Breast epithelium (tissue), 4 donors: Measurements from ENCODE around the gene LDAH. TPM values are rescaled to one million over a fixed set of nuclear protein-coding genes. Genes with fewer than 3 reads are reported as not detected.
A peak's percentile ranks its signal among the peaks of the same experiment; 100 is the strongest.

ENCODE experiments used
- DNase-seq, 2 donors: peaks; one replicate each; pipeline ENCODE4 v3.0.0-alpha.2; 2019; ENCODE audit warnings: low spot score in 2 of 2
- H3K27ac ChIP-seq, 2 donors: fragments of 200-600 bp; sonication (generic) in 1 of 2; one replicate each; pipeline ENCODE4 v1.5.1; 2016 to 2019; ENCODE audit warnings: mild to moderate bottlenecking in 1 of 2
- H3K27me3 ChIP-seq, 2 donors: fragments of 200-600 bp; sonication (generic) in 1 of 2; one replicate each; pipeline versions ENCODE4 v1.5.1 to v1.6.0; 2017 to 2019; ENCODE audit warnings: control low read depth in 1 of 2, mild to moderate bottlenecking in 1 of 2
- H3K36me3 ChIP-seq: fragments of 200-600 bp; one replicate; pipeline ENCODE4 v1.5.1; 2019
- H3K4me1 ChIP-seq, 2 donors: fragments of 200-600 bp; sonication (generic); one replicate each; pipeline ENCODE4 v1.5.1; 2016 to 2019; ENCODE audit warnings: control low read depth in 1 of 2
- H3K4me3 ChIP-seq, 3 donors: fragments of 200-600 bp; sonication (generic); 1 replicate in 2 of 3; 2 replicates in 1 of 3; pipeline ENCODE4 v1.5.1; 2016 to 2019; ENCODE audit warnings: mild to moderate bottlenecking in 3 of 3, moderate library complexity in 2 of 3
- H3K9me3 ChIP-seq, 2 donors: fragments of 200-600 bp; sonication (generic) in 1 of 2; one replicate each; pipeline ENCODE4 v1.5.1; 2016 to 2019; ENCODE audit warnings: control low read depth in 1 of 2
- POLR2A ChIP-seq: fragments of 450-650 bp; IDR thresholded peaks from one replicate; pipeline ENCODE4 v1.6.1; 2016; ENCODE audit warnings: antibody characterized with exemption, mild to moderate bottlenecking, moderate library complexity
- POLR2AphosphoS5 ChIP-seq, 3 donors: sonication (generic); formaldehyde crosslinking; IDR thresholded peaks; one replicate each; pipeline ENCODE4 v1.6.1; 2017; ENCODE audit warnings: antibody characterized with exemption in 3 of 3
- intact Hi-C: fragments of 100-400 bp; cut with DNase I; formaldehyde crosslinking; loops from one replicate; pipeline ENCODE4 v1.15.1; 2023; ENCODE audit warnings: low total_unique reads
- total RNA-seq, 3 donors: library from RNA; depleted of rRNA; stranded (reverse); fragments of >200 nt; gene quantifications; one replicate each; pipeline ENCODE4 v1.1.0, GENCODE V29; 2016
- TF ChIP-seq, protein P1 (sequence below), 3 donors: fragments of 450-650 bp; IDR thresholded peaks; one replicate each; pipeline ENCODE4 v1.5.1; 2016 to 2017; ENCODE audit warnings: antibody characterized with exemption in 3 of 3, mild to moderate bottlenecking in 3 of 3, moderate library complexity in 3 of 3

The LDAH gene
- total RNA-seq, 3 donors from 2014 or later: 12.3 to 17.0 (median 12.5) TPM

DNA sequence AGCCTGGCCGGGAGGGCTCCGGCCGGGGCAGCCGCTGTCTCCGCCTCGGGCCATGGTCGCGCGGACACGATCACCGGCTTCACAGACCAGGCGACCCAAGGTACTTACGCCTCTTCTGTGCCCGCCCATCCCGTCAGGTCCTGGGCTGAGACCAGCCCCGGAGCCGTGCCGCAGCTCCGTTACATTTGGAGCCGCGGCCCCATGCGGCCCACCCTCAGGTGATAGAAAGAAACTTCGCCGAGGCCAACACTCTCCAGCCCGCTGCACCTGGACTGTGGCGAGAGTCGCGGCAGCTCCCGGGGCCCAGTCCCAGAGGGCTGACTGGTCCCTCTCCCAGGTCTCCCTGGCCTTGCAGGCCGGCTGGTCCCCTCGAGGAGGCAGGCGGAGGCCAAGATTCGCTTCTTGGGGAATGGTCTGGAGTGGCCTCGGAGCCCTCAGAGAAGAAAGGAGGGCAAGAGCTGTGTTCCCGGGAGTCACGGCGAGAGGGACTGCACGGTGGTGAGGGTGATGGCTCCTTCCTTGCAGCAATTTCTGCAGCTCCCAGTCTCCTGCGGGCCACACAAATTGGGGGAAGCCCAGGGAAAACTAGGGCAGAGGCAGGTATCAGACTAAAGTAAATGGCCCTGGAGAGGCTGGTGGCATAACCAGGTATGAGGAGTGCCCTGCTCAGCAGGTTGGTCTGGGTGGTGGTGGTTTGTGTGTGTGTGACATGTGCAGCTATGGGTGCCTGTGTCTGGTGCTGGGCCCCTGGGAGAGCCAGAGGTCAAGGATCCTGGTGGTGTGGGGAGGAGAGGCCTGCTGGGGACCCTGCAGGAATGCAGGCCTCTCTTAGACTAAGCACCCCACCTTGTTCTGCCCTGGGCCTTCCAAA, 155.1 kb downstream of the LDAH start:
- Histone ChIP-seq H3K9me3 (no peaks in the 10 kb centered on the region), H3K27me3 (peaks cover 0 to 91% of the 10 kb centered on the region in 2 donors), H3K4me3 (peak overlapping the region; percentile 22 to 71 (median 49)), H3K4me1 (peaks cover 0 to 7% of the 10 kb centered on the region in 2 donors), H3K27ac (no peak overlapping the region), H3K36me3 (no peaks in the 10 kb centered on the region)
- intact Hi-C loops: loop anchor here (10.0 kb wide), 1 partner anchor 297 kb away; no protein-coding TSS in a partner anchor
- DNase-seq: no peak
- TF ChIP-seq, protein P1, sequence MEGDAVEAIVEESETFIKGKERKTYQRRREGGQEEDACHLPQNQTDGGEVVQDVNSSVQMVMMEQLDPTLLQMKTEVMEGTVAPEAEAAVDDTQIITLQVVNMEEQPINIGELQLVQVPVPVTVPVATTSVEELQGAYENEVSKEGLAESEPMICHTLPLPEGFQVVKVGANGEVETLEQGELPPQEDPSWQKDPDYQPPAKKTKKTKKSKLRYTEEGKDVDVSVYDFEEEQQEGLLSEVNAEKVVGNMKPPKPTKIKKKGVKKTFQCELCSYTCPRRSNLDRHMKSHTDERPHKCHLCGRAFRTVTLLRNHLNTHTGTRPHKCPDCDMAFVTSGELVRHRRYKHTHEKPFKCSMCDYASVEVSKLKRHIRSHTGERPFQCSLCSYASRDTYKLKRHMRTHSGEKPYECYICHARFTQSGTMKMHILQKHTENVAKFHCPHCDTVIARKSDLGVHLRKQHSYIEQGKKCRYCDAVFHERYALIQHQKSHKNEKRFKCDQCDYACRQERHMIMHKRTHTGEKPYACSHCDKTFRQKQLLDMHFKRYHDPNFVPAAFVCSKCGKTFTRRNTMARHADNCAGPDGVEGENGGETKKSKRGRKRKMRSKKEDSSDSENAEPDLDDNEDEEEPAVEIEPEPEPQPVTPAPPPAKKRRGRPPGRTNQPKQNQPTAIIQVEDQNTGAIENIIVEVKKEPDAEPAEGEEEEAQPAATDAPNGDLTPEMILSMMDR (IDR thresholded peaks at IDR 0.05): no peak
- no peak for TF ChIP-seq POLR2A
- no peak for TF ChIP-seq POLR2AphosphoS5 (IDR thresholded peaks at IDR 0.05)

- TF ChIP-seq POLR2A (no peak), POLR2AphosphoS5 (IDR thresholded peaks at IDR 0.05) (no peak)
- TF ChIP-seq, protein P1 (IDR thresholded peaks at IDR 0.05): no peak
- H3K9me3 ChIP-seq: no peaks in the 10 kb centered on the region
- H3K27ac ChIP-seq: no peak overlapping the region
- peaks cover 0 to 91% of the 10 kb centered on the region in 2 donors for H3K27me3 ChIP-seq
- H3K4me3 ChIP-seq: peak overlapping the region; percentile 32 to 71 (median 49)
- peaks cover 0 to 7% of the 10 kb centered on the region in 2 donors for H3K4me1 ChIP-seq
- no peak for DNase-seq
- intact Hi-C loops: loop anchor here (10.0 kb wide), 1 partner anchor 298 kb away; no protein-coding TSS in a partner anchor
- H3K36me3 ChIP-seq: no peaks in the 10 kb centered on the region
These were observed 155.8 kb downstream of the LDAH start for GRCh38 chr2:20667151-20667530.

DNA sequence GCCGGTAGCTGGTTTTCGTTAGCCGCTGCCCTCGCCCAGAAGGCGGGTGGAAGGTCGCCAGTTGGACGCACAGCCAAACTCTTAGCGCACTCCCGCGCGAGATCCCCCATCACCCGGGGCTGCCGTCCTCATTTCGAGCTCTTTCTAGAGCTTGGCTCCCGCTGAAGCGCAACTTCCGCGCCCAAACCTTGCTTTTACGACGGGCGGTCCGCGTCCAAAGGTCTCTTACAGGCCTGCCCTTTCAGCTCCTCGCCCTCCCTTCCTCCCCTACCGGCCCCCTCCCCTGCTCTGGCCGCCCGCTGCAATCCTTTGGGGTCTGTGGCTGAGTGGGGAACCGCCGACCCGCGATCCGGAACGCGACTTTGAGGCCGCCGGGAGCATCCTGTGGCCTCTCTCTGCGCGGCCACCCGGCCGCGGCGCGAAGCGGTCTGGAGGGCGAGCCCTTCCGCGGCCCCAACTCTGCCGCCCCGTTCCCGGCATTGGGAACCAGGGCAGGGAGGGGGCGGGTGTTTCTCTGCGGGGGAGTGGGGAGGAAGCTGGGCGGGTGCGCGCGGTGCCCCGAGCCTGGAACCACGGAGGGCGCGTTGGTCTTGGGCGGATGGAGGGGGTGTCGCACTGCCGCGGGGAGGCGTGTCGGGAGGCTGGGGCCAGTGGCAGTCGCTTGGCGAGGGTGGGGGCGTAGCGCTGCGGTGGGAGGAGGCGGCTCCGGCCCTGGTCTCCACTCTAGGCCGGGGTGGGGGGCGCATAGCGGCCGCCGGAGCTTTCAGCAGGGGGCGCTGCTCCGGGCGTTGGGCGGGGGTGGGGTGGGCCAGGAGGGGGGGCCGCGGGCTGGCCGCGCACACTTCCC, 156.4 kb downstream of the LDAH start, which contains the start of gene GDF7:
Gene GDF7 (plus strand): TSS at position 841 of the 847 bp plus-strand sequence. CDS start 96 bp downstream, outside the sequence.
- DNase-seq: no peak
- Histone ChIP-seq H3K36me3 (no peaks in the 10 kb centered on the region), H3K4me1 (peaks cover 0 to 7% of the 10 kb centered on the region in 2 donors), H3K27me3 (peaks cover 0 to 92% of the 10 kb centered on the region in 2 donors), H3K9me3 (no peaks in the 10 kb centered on the region), H3K4me3 (peak within 1 kb of the TSS; percentile 32 to 71 (median 49)), H3K27ac (no peak within 1 kb of the TSS)
- intact Hi-C loops: loop anchor here (10.0 kb wide), 1 partner anchor 298 kb away; no protein-coding TSS in a partner anchor
- TF ChIP-seq POLR2AphosphoS5 (IDR thresholded peaks at IDR 0.05) (no peak), POLR2A (no peak)
- TF ChIP-seq, protein P1 (IDR thresholded peaks at IDR 0.05): no peak

DNA sequence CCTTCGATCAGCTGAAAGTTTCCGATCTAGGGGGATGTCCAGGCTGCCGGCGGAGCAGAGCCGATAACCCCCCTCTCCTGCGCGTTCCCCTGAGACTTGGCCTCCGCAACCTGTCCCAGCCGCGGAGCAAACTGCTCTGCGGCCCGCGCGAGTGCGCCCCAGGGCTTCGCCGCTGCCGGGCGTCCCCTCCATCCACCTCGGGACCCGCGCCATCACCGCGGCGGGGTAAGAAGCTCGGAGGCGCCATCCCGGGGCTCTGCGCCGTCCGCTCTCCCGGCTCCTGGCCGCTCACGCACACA, 156.9 kb downstream of the LDAH start:
- TF ChIP-seq POLR2AphosphoS5 (IDR thresholded peaks at IDR 0.05): no peak
- Histone ChIP-seq H3K4me3 (peak overlapping the region; percentile 32 to 71 (median 49)), H3K27me3 (peaks cover 0 to 87% of the 10 kb centered on the region in 2 donors), H3K9me3 (no peaks in the 10 kb centered on the region), H3K36me3 (no peaks in the 10 kb centered on the region), H3K27ac (no peak overlapping the region), H3K4me1 (peaks cover 0 to 7% of the 10 kb centered on the region in 2 donors)
- DNase-seq: no peak
- intact Hi-C loops: loop anchor here (10.0 kb wide), 1 partner anchor 299 kb away; no protein-coding TSS in a partner anchor

DNA sequence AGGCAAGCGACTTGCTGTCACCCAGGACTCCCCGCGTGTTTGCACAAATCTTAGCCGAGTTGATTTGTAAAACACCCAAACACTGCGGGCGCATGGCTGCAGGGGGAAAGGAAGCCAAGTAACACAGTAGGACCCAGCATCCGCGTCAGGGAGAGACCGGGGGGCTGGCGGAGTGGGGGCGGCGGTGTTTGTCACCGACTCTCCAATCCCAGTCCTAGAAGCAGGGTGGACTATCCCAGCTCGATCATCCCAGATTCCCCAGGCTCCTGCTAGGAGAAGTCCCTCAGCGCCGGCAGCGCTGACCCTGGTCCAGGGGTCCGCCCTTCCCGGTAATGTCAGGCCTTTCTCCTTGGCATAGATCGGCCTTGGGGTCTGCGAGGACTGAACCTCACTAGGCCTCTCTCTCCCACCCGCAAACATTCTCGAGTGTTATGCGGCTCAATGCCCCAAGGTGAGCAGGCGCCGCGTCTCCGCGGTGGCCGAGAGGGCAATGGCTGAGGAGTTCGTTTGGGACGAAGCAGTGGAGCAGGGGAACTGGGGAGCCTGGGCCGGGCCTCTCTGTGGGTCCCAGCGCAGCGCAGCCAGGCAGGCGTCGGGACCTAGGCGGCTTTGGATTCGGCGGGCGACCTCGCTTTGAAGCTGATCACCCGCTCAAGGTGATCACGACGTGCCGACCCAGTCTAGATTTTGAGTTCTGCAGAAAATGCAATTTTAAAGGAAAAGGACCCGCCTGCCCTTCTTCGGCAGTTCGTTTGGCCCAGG, 157.5 kb downstream of the LDAH start:
- Histone ChIP-seq H3K27ac (no peak overlapping the region), H3K27me3 (peaks cover 0 to 81% of the 10 kb centered on the region in 2 donors), H3K36me3 (no peaks in the 10 kb centered on the region), H3K4me3 (peak overlapping the region; percentile 32 to 71 (median 49)), H3K4me1 (peaks cover 0 to 7% of the 10 kb centered on the region in 2 donors), H3K9me3 (no peaks in the 10 kb centered on the region)
- TF ChIP-seq, protein P1 (IDR thresholded peaks at IDR 0.05): no peak
- TF ChIP-seq POLR2AphosphoS5 (IDR thresholded peaks at IDR 0.05) (no peak), POLR2A (no peak)
- intact Hi-C loops: loop anchor here (10.0 kb wide), 1 partner anchor 299 kb away; no protein-coding TSS in a partner anchor
- no peak for DNase-seq
